ENCODE results near the gene GCNA. TPM values are rescaled to one million over a fixed set of nuclear protein-coding genes. Genes with fewer than 3 reads are reported as not detected.
"Not testable (repeated sequence)": the region's sequence is repeated elsewhere in the genome, so short reads cannot be mapped to it uniquely, and the experiment has no call there.

GCNA gene
- polyA plus RNA-seq, 1 donor (not counting 4 experiments of a cell fraction or from before 2014, with no cell fraction given) = 1.2 TPM

GRCh38 chrX:71640002-71640401 lies 61.8 kb downstream of the GCNA start:
- Histone ChIP-seq H3K4me1 (ENCODE audit: control insufficient read depth, extremely low read depth, insufficient read depth, low read length) (peaks cover 6% of the 10 kb centered on the region), H3K4me3 (ENCODE audit: control insufficient read depth in 2 of 3, extremely low read depth in 1 of 3, insufficient read depth in 2 of 3, low read depth in 1 of 3, low read length in 3 of 3) (no peak overlapping the region), H3K9ac (ENCODE audit: control insufficient read depth, extremely low read depth, insufficient read depth, low read length) (no peak overlapping the region), H3K9me1 (ENCODE audit: control insufficient read depth, extremely low read depth, insufficient read depth, low read length) (no peaks in the 10 kb centered on the region), H4K20me1 (ENCODE audit: control insufficient read depth, extremely low read depth, insufficient read depth, low read length) (no peaks in the 10 kb centered on the region), H3K27me3 (ENCODE audit: control insufficient read depth, extremely low read depth, insufficient read depth, low read length) (no peaks in the 10 kb centered on the region), H3K4me2 (ENCODE audit: control insufficient read depth, extremely low read depth, insufficient read depth, low read depth, low read length) (no peak overlapping the region), H3K27ac (ENCODE audit: control insufficient read depth, insufficient read depth, low read length) (no peak overlapping the region), H3K9me3 (ENCODE audit: control insufficient read depth, low read depth, low read length) (no peaks in the 10 kb centered on the region), H3K79me2 (ENCODE audit: control insufficient read depth, insufficient read depth, low read length) (no peaks in the 10 kb centered on the region), H3K36me3 (ENCODE audit: control insufficient read depth in 2 of 2, extremely low read depth in 1 of 2, insufficient read depth in 2 of 2, low read length in 2 of 2) (no peaks in the 10 kb centered on the region), H2AFZ (ENCODE audit: control insufficient read depth, low read length) (no peak overlapping the region)
- TF ChIP-seq CTCF (optimal IDR thresholded peaks at IDR 0.05 in 1 of 3, IDR thresholded peaks at IDR 0.05 in 1 of 3, conservative IDR thresholded peaks at IDR 0.05 in 1 of 3; ENCODE audit: extremely low read depth in 1 of 3, insufficient read depth in 2 of 3, low read length in 3 of 3) = no peak
- no peak for TF ChIP-seq EZH2 (IDR thresholded peaks at IDR 0.05; ENCODE audit: low read length)
- FAIRE-seq (no peak), DNase-seq (ENCODE audit: low read depth, low spot score) (no peak)
- dilution Hi-C loops (cut with MboI; ENCODE audit: extremely low pct_ligation_motif_present, low sequenced_read_pairs) = no loop called here

GRCh38 chrX:71644406-71644805 lies 66.2 kb downstream of the GCNA start:
- H3K79me2 ChIP-seq (ENCODE audit: control insufficient read depth, insufficient read depth, low read length); H3K4me1 ChIP-seq (ENCODE audit: control insufficient read depth, extremely low read depth, insufficient read depth, low read length); H2AFZ ChIP-seq (ENCODE audit: control insufficient read depth, low read length); H3K9me1 ChIP-seq (ENCODE audit: control insufficient read depth, extremely low read depth, insufficient read depth, low read length); H3K36me3 ChIP-seq (ENCODE audit: control insufficient read depth in 2 of 2, extremely low read depth in 1 of 2, insufficient read depth in 2 of 2, low read length in 2 of 2); H3K27ac ChIP-seq (ENCODE audit: control insufficient read depth, insufficient read depth, low read length); FAIRE-seq; H3K4me2 ChIP-seq (ENCODE audit: control insufficient read depth, extremely low read depth, insufficient read depth, low read depth, low read length); H3K4me3 ChIP-seq (ENCODE audit: control insufficient read depth in 2 of 3, extremely low read depth in 1 of 3, insufficient read depth in 2 of 3, low read depth in 1 of 3, low read length in 3 of 3); H3K9ac ChIP-seq (ENCODE audit: control insufficient read depth, extremely low read depth, insufficient read depth, low read length); H4K20me1 ChIP-seq (ENCODE audit: control insufficient read depth, extremely low read depth, insufficient read depth, low read length); H3K9me3 ChIP-seq (ENCODE audit: control insufficient read depth, low read depth, low read length); DNase-seq (ENCODE audit: low read depth, low spot score); H3K27me3 ChIP-seq (ENCODE audit: control insufficient read depth, extremely low read depth, insufficient read depth, low read length); dilution Hi-C loops (cut with MboI; ENCODE audit: extremely low pct_ligation_motif_present, low sequenced_read_pairs): not testable (repeated sequence)

GRCh38 chrX:71650333-71650969 lies 72.2 kb downstream of the GCNA start:
- TF ChIP-seq EZH2 (IDR thresholded peaks at IDR 0.05; ENCODE audit: low read length) (no peak), CTCF (optimal IDR thresholded peaks at IDR 0.05 in 1 of 3, IDR thresholded peaks at IDR 0.05 in 1 of 3, conservative IDR thresholded peaks at IDR 0.05 in 1 of 3; ENCODE audit: extremely low read depth in 1 of 3, insufficient read depth in 2 of 3, low read length in 3 of 3) (peak in 1 of 3 experiments; percentile 23)
- no peak overlapping the region for H3K4me3 ChIP-seq (ENCODE audit: control insufficient read depth in 2 of 3, extremely low read depth in 1 of 3, insufficient read depth in 2 of 3, low read depth in 1 of 3, low read length in 3 of 3)
- H3K27me3 ChIP-seq (ENCODE audit: control insufficient read depth, extremely low read depth, insufficient read depth, low read length) = no peaks in the 10 kb centered on the region
- H3K4me2 ChIP-seq (ENCODE audit: control insufficient read depth, extremely low read depth, insufficient read depth, low read depth, low read length) = no peak overlapping the region
- FAIRE-seq (peak; percentile 5), DNase-seq (ENCODE audit: low read depth, low spot score) (no peak)
- no peak overlapping the region for H2AFZ ChIP-seq (ENCODE audit: control insufficient read depth, low read length)
- no peaks in the 10 kb centered on the region for H3K9me1 ChIP-seq (ENCODE audit: control insufficient read depth, extremely low read depth, insufficient read depth, low read length)
- no peaks in the 10 kb centered on the region for H3K9me3 ChIP-seq (ENCODE audit: control insufficient read depth, low read depth, low read length)
- no peaks in the 10 kb centered on the region for H3K36me3 ChIP-seq (ENCODE audit: control insufficient read depth in 2 of 2, extremely low read depth in 1 of 2, insufficient read depth in 2 of 2, low read length in 2 of 2)
- dilution Hi-C loops (cut with MboI; ENCODE audit: extremely low pct_ligation_motif_present, low sequenced_read_pairs) = no loop called here
- H4K20me1 ChIP-seq (ENCODE audit: control insufficient read depth, extremely low read depth, insufficient read depth, low read length) = no peaks in the 10 kb centered on the region
- H3K9ac ChIP-seq (ENCODE audit: control insufficient read depth, extremely low read depth, insufficient read depth, low read length) = no peak overlapping the region
- no peaks in the 10 kb centered on the region for H3K4me1 ChIP-seq (ENCODE audit: control insufficient read depth, extremely low read depth, insufficient read depth, low read length)
- no peaks in the 10 kb centered on the region for H3K79me2 ChIP-seq (ENCODE audit: control insufficient read depth, insufficient read depth, low read length)
- H3K27ac ChIP-seq (ENCODE audit: control insufficient read depth, insufficient read depth, low read length) = no peak overlapping the region

Data from keratinocyte (primary cell).